Measurements from ENCODE around the gene SLU7. TPM values are rescaled to one million over a fixed set of nuclear protein-coding genes. Genes with fewer than 3 reads are reported as not detected.

The SLU7 gene
- total RNA-seq, 1 donor, result 75.6 TPM

DNA sequence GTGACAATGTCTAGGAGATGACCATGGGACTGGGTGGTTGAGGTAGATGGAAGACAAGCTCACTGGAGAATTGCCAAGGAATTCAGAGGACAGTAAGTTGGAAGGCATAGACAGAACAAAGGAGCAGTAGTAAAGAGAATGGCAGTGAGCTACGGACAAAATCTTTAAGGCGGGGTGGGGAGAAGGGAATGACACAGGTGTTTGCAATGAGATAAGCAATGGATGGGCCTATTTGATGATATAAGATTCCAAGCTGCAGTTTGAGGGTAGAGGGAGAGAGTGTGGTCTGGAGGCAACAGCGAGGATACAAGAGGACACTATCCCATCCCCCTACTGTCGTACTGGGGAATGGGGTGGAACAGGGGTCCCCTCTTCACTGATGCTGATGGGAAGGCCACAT is 17.1 kb upstream of the SLU7 start:
- Histone ChIP-seq H3K4me1 (ENCODE audit: insufficient read depth, low read length) (peaks cover 8% of the 10 kb centered on the region), H2AFZ (ENCODE audit: low read length) (no peak overlapping the region), H3K79me2 (ENCODE audit: insufficient read depth, low read length) (no peaks in the 10 kb centered on the region), H3K27me3 (ENCODE audit: insufficient read depth, low read length) (no peaks in the 10 kb centered on the region), H3K9me3 (ENCODE audit: low read depth, low read length) (no peaks in the 10 kb centered on the region), H3K27ac (ENCODE audit: low read depth, low read length) (no peak overlapping the region), H3K4me3 (ENCODE audit: insufficient read depth, low read length) (no peak overlapping the region), H4K20me1 (ENCODE audit: insufficient read depth, low read length) (no peaks in the 10 kb centered on the region), H3K4me2 (ENCODE audit: insufficient read depth, low read length) (no peak overlapping the region), H3K36me3 (ENCODE audit: insufficient read depth, low read length) (no peaks in the 10 kb centered on the region)
- TF ChIP-seq, protein P1, sequence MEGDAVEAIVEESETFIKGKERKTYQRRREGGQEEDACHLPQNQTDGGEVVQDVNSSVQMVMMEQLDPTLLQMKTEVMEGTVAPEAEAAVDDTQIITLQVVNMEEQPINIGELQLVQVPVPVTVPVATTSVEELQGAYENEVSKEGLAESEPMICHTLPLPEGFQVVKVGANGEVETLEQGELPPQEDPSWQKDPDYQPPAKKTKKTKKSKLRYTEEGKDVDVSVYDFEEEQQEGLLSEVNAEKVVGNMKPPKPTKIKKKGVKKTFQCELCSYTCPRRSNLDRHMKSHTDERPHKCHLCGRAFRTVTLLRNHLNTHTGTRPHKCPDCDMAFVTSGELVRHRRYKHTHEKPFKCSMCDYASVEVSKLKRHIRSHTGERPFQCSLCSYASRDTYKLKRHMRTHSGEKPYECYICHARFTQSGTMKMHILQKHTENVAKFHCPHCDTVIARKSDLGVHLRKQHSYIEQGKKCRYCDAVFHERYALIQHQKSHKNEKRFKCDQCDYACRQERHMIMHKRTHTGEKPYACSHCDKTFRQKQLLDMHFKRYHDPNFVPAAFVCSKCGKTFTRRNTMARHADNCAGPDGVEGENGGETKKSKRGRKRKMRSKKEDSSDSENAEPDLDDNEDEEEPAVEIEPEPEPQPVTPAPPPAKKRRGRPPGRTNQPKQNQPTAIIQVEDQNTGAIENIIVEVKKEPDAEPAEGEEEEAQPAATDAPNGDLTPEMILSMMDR (IDR thresholded peaks at IDR 0.05; ENCODE audit: extremely low read depth, low read depth, low read length), result no peak
- no peak for DNase-seq (ENCODE audit: insufficient read length, low spot score, missing footprints)

DNA sequence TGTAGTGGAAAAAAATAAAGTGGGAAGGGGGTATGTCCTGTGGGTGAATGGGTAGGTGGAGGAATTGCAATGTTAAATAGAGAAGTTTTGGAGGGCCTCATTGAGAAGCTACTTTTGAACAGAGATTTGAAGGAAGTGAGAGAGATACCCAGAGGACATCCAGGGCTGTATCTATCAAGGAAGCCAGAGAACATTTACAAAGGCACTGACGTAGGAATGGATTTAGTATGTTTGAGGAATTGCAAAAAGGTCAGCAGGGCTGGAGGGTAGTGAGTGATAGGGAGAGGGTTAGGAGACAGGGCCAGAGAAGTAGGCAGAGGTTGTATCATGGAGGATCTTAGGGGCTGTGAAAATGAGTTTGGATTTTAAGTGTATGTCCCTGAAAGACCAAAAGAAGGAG is 16.7 kb upstream of the SLU7 start:
- TF ChIP-seq, protein P1 (IDR thresholded peaks at IDR 0.05; ENCODE audit: extremely low read depth, low read depth, low read length), result no peak
- H4K20me1 ChIP-seq (ENCODE audit: insufficient read depth, low read length), result no peaks in the 10 kb centered on the region
- H3K4me2 ChIP-seq (ENCODE audit: insufficient read depth, low read length), result no peak overlapping the region
- no peak overlapping the region for H3K4me3 ChIP-seq (ENCODE audit: insufficient read depth, low read length)
- H3K36me3 ChIP-seq (ENCODE audit: insufficient read depth, low read length), result no peaks in the 10 kb centered on the region
- no peaks in the 10 kb centered on the region for H3K9me3 ChIP-seq (ENCODE audit: low read depth, low read length)
- no peak for DNase-seq (ENCODE audit: insufficient read length, low spot score, missing footprints)
- H3K27ac ChIP-seq (ENCODE audit: low read depth, low read length), result no peak overlapping the region
- H3K79me2 ChIP-seq (ENCODE audit: insufficient read depth, low read length), result no peaks in the 10 kb centered on the region
- no peak overlapping the region for H2AFZ ChIP-seq (ENCODE audit: low read length)
- peaks cover 8% of the 10 kb centered on the region for H3K4me1 ChIP-seq (ENCODE audit: insufficient read depth, low read length)
- no peaks in the 10 kb centered on the region for H3K27me3 ChIP-seq (ENCODE audit: insufficient read depth, low read length)

DNA sequence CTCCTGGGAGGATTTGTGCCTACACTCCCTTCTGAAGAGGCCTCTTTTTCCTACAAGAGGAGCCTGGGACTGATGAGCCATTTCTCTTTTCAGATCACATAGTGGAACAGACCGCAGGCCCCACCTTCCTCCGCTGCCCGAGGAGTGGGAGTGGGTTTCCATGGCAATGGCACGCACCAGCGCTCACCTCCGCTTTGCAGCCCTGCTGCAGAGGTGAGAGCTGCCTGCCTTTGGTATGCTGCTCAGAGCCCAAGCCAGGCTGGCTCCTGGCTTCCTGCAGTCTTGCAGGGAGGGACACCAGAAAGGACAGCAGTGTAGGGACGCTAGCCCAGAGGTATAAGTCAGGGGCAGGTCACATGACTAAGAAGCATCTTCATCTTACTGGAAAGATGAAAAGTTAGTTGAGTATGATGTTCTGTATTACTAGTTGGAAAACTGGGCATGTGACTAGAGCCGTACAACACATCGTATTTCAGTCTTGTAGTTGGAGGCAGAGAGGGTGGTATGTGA is 15.2 kb upstream of the SLU7 start:
- no peak for DNase-seq (ENCODE audit: insufficient read length, low spot score, missing footprints)
- no peak overlapping the region for H3K4me3 ChIP-seq (ENCODE audit: insufficient read depth, low read length)
- H3K9me3 ChIP-seq (ENCODE audit: low read depth, low read length), result no peaks in the 10 kb centered on the region
- no peak overlapping the region for H3K27ac ChIP-seq (ENCODE audit: low read depth, low read length)
- no peaks in the 10 kb centered on the region for H4K20me1 ChIP-seq (ENCODE audit: insufficient read depth, low read length)
- H3K27me3 ChIP-seq (ENCODE audit: insufficient read depth, low read length), result no peaks in the 10 kb centered on the region
- no peak overlapping the region for H2AFZ ChIP-seq (ENCODE audit: low read length)
- H3K36me3 ChIP-seq (ENCODE audit: insufficient read depth, low read length), result peaks cover 8% of the 10 kb centered on the region
- H3K4me1 ChIP-seq (ENCODE audit: insufficient read depth, low read length), result peaks cover 7% of the 10 kb centered on the region
- TF ChIP-seq, protein P1 (IDR thresholded peaks at IDR 0.05; ENCODE audit: extremely low read depth, low read depth, low read length), result no peak
- no peak overlapping the region for H3K4me2 ChIP-seq (ENCODE audit: insufficient read depth, low read length)
- no peaks in the 10 kb centered on the region for H3K79me2 ChIP-seq (ENCODE audit: insufficient read depth, low read length)

DNA sequence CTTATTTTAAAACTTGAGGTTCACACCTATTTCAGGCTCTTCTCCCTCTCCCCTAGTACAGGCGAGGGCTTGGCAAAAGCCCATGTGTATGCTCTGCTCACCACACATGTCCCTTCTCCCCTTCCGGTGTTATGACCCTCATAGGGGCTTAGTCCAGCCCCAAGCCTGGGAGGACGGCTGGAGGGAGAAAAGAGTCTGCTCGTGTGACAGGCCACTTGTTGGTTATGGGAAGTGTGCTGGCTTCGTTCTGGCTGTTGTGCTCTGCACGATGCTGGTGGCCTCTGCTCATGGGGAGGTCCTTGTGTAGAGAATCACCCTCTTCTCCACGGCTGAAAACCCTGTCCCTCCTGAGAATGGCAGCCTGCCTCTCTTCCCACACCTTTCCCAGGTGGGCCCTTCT is 13.9 kb upstream of the SLU7 start:
- Histone ChIP-seq H2AFZ (ENCODE audit: low read length) (no peak overlapping the region), H4K20me1 (ENCODE audit: insufficient read depth, low read length) (no peaks in the 10 kb centered on the region), H3K36me3 (ENCODE audit: insufficient read depth, low read length) (peaks cover 21% of the 10 kb centered on the region), H3K4me3 (ENCODE audit: insufficient read depth, low read length) (no peak overlapping the region), H3K4me2 (ENCODE audit: insufficient read depth, low read length) (no peak overlapping the region), H3K4me1 (ENCODE audit: insufficient read depth, low read length) (no peaks in the 10 kb centered on the region), H3K27ac (ENCODE audit: low read depth, low read length) (no peak overlapping the region), H3K9me3 (ENCODE audit: low read depth, low read length) (no peaks in the 10 kb centered on the region), H3K27me3 (ENCODE audit: insufficient read depth, low read length) (no peaks in the 10 kb centered on the region), H3K79me2 (ENCODE audit: insufficient read depth, low read length) (no peaks in the 10 kb centered on the region)
- no peak for DNase-seq (ENCODE audit: insufficient read length, low spot score, missing footprints)
- TF ChIP-seq, protein P1 (IDR thresholded peaks at IDR 0.05; ENCODE audit: extremely low read depth, low read depth, low read length), result no peak
